CD4-positive, alpha-beta T cell treated with Interleukin-6 for 4 hours (primary cell): ENCODE data around the gene APEH.

Experiments used
- DNase-seq: peaks from one replicate; pipeline ENCODE4 v3.0.0-alpha.2; 2020; ENCODE audit warnings: mixed read lengths

Gene APEH

DNA sequence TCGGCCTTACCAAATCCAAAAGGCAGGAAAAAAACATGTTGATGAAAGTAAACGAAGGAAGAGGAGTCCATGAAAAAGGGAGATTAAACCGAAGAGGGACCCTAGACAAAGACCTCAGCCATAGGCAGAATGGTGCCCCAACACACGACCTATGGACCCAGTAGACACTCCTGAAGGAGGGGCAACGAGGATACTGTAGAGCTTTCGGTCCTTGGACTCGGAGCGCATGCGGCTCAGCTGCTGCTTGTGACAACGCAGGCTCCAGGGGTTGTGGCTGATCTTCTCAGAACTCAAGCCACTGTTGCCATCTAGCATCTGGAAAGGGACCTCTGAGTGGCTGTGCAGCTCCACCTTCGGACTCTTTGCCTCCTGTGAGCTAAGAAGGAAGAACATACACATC is 58.4 kb downstream of the APEH start:
- no peak for DNase-seq

DNA sequence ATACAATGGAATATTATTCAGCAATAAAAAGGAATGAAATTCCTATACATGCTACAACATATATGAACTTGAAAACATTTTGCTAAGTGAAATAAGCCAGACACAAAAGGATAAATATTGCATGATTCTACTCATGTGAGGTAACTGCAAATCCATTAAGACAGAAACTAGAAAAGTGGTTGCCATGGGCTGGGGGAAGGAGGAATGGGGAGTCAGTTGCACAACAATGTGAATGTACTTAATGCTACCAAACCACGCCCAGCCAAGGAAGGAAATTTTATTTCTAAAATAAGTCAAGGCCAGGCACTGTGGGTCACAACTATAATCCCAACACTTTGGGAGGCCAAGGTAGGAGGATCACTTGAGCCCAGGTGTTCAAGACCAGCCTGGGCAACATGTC is 59.4 kb downstream of the APEH start:
- DNase-seq = no peak
